ENCODE measurements around the gene TMEM259. TPM values are rescaled to one million over a fixed set of nuclear protein-coding genes. Genes with fewer than 3 reads are reported as not detected.

TMEM259 gene
- total and polyA plus RNA-seq, 2 of the 13 experiments (the other 11 are each of a cell fraction or from before 2014, with no cell fraction given), result 64.7 to 164 TPM

GRCh38 chr19:993361-993830 lies 27.5 kb downstream of the TMEM259 start (continued):
- TF ChIP-seq ARID5B (CRISPR knock-in tag; IDR thresholded peaks at IDR 0.05), result peak; percentile 56
- TF ChIP-seq ZNF224 (CRISPR knock-in tag; IDR thresholded peaks at IDR 0.05), result no peak
- TF ChIP-seq ZNF232 (CRISPR knock-in tag; IDR thresholded peaks at IDR 0.05; ENCODE audit: borderline replicate concordance), result no peak
- no peak for TF ChIP-seq STAT5B (CRISPR knock-in tag; IDR thresholded peaks at IDR 0.05)
- no peak for TF ChIP-seq BRCA1 (CRISPR knock-in tag; IDR thresholded peaks at IDR 0.05)
- no peak for TF ChIP-seq ZFAT (CRISPR knock-in tag; conservative IDR thresholded peaks at IDR 0.05)
- TF ChIP-seq KLF13 (CRISPR knock-in tag; IDR thresholded peaks at IDR 0.05), result no peak
- TF ChIP-seq CHD4 (IDR thresholded peaks at IDR 0.05; ENCODE audit: borderline replicate concordance, low read length), result no peak
- TF ChIP-seq MAFK (conservative IDR thresholded peaks at IDR 0.05 in 1 of 2, IDR thresholded peaks at IDR 0.05 in 1 of 2; ENCODE audit: low read length in 2 of 2), result no peak
- 0 out of 2 replicates have a peak, but pooled peaks have one; percentile 11 for TF ChIP-seq NFYB (CRISPR knock-in tag; IDR thresholded peaks at IDR 0.05)
- no peak for TF ChIP-seq SP140L (CRISPR knock-in tag; IDR thresholded peaks at IDR 0.05; ENCODE audit: borderline replicate concordance)
- TF ChIP-seq ZKSCAN1 (IDR thresholded peaks at IDR 0.05; ENCODE audit: low read length), result no peak
- no peak for TF ChIP-seq NFE2L2 (IDR thresholded peaks at IDR 0.05; ENCODE audit: low read length)
- TF ChIP-seq IKZF4 (CRISPR knock-in tag; IDR thresholded peaks at IDR 0.05; ENCODE audit: borderline replicate concordance, low read depth, not compliant biosample characterization), result no peak
- TF ChIP-seq ZNF83 (CRISPR knock-in tag; IDR thresholded peaks at IDR 0.05; ENCODE audit: borderline replicate concordance), result no peak
- TF ChIP-seq ZFP91 (CRISPR knock-in tag; IDR thresholded peaks at IDR 0.05; ENCODE audit: borderline replicate concordance), result peak; percentile 82; the same call in 1 of the 2 replicates
- no peak for TF ChIP-seq REXO4 (CRISPR knock-in tag; IDR thresholded peaks at IDR 0.05; ENCODE audit: borderline replicate concordance)
- no peak for TF ChIP-seq ZMYM4 (CRISPR knock-in tag; IDR thresholded peaks at IDR 0.05)
- TF ChIP-seq ZNF713 (CRISPR knock-in tag; IDR thresholded peaks at IDR 0.05), result no peak
- peak; percentile 5; the same call in 1 of the 2 replicates for TF ChIP-seq RFX1 (IDR thresholded peaks at IDR 0.05)
- no peak for TF ChIP-seq HCFC1 (IDR thresholded peaks at IDR 0.05; ENCODE audit: low read depth, low read length)
- TF ChIP-seq PAX8 (CRISPR knock-in tag; IDR thresholded peaks at IDR 0.05; ENCODE audit: borderline replicate concordance), result no peak
- TF ChIP-seq TEAD2 (CRISPR knock-in tag; IDR thresholded peaks at IDR 0.05), result no peak
- no peak for TF ChIP-seq SMAD1 (CRISPR knock-in tag; IDR thresholded peaks at IDR 0.05; ENCODE audit: borderline replicate concordance, low read depth)
- no peak for TF ChIP-seq ZNF879 (CRISPR knock-in tag; IDR thresholded peaks at IDR 0.05)
- no peak for TF ChIP-seq ZNF678 (CRISPR knock-in tag; IDR thresholded peaks at IDR 0.05)
- TF ChIP-seq RAD51 (IDR thresholded peaks at IDR 0.05; ENCODE audit: borderline replicate concordance), result no peak
- TF ChIP-seq IKZF1 (IDR thresholded peaks at IDR 0.05), result no peak
- TF ChIP-seq ZFP36 (IDR thresholded peaks at IDR 0.05; ENCODE audit: borderline replicate concordance, low read depth, low read length, partially characterized antibody), result no peak
- no peak for TF ChIP-seq SRSF1 (optimal IDR thresholded peaks at IDR 0.05; ENCODE audit: low read depth, low read length)

All from HepG2 (cell line).